Umbilical cord (tissue), 2 donors: ENCODE results near the gene MS4A4A. TPM values are rescaled to one million over a fixed set of nuclear protein-coding genes. Genes with fewer than 3 reads are reported as not detected.
"Not testable (repeated sequence)": the region's sequence is repeated elsewhere in the genome, so short reads cannot be mapped to it uniquely, and the experiment has no call there.

ENCODE experiments used
- DNase-seq: peaks from one replicate; pipeline ENCODE4 v3.0.0-alpha.2; 2015; ENCODE audit warnings: low spot score
- total RNA-seq: library from RNA; depleted of rRNA; stranded (reverse); fragments of >200 nt; gene quantifications from one replicate; pipeline ENCODE4 v1.2.3, GENCODE V29; 2014; ENCODE audit warnings: low replicate concordance; ENCODE audit not compliant: insufficient read depth

MS4A4A gene
- 11.6 TPM for total RNA-seq

DNA sequence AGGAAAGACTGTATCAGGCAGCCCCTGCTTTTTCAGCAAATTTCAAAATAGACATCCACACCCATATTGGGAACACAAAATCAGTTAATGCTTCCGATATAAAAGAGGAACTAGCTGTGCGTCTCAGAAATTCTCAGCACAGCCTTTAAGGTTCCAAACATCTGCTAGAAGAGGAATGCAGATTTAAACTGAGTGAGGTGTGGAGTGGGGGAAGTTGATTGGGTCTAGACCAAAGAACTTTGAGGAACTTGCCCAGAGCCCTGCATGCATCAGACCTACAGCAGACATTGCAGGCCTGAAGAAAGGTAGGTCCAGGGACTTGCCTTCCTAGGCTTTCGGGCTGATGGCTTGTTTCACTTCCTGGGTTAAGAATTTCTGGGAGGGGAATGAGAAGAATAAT is at the start of gene MS4A4A:
MS4A4A (plus strand) TSS at position 255 of the 400 bp plus-strand sequence; CDS start at position 265, 10 bp downstream.
- DNase-seq, result peak; percentile 42

DNA sequence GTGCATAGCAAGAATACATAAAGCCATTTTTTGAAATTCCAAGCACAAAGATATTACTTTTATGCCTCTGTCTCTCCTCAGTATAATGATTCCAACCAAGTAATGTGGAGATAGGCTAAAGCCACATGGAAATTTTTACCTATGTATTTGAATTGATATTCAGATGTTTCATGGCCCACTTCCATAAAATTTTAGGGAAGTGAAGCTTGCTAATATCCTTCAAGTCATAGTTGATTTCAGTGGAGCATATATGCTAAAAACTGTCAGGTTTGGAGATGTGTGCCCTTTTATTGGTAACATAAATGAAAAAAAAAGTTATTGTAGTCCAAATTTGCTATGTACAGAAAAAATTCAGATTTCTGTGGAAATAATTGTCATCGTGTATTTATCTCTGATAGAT is 49.8 kb upstream of the MS4A4A start:
- DNase-seq, result no peak

DNA sequence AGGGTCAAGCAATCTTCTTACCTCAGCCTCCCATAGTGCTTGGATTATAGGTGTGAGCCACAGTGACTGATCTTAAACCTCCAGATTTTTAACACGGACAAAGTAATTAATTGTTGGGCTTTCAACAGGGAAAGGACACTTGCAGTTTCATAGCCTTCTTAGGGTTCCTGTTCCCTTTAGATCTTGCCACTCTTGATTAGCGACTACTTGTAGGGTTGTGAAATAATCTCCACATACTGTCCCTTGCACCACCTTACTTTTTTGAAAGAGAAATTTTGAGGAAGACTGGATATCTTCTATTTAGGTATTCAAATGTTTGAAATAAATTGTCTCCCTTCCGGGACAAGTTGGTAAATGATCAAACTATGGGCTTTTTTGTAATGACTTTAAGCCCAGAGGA is 45.1 kb upstream of the MS4A4A start:
- no peak for DNase-seq

DNA sequence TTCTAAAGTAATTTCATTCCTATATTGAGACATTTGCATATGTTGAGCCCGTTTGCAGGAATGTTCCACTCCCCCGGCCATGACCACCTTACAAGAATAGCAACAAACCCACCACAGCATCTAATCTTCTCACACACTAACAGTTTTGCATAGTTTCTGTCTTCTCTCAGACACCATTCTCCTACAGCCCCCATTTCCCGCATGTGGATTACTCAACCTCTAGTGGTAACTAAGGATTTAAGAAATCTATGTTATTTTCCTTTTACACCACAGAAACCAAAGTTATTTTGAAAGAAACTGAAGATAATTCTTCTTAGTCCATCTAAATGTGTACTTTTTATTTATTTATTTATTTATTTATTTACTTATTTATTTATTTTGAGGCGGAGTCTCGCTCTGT is 39.8 kb upstream of the MS4A4A start:
- no peak for DNase-seq

DNA sequence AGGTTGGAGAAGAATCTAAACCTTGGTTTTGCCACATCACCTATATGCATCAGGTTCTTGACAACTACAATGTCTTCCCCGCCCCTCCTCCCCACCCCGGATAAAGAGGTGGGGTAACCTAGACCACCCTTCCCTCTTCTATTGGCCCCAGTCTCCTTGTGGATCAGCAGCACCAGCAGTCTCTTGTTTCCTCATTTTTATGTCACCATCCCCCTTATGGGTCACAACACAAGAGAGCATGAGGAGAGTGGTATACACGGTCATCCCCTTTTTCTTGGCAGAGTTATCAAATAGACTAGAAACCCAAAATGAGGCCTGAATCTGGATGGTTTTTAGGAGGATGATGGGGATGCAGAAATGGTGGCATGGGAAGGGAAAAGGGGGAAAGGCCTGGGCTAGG is 38.7 kb upstream of the MS4A4A start:
- DNase-seq, result no peak

DNA sequence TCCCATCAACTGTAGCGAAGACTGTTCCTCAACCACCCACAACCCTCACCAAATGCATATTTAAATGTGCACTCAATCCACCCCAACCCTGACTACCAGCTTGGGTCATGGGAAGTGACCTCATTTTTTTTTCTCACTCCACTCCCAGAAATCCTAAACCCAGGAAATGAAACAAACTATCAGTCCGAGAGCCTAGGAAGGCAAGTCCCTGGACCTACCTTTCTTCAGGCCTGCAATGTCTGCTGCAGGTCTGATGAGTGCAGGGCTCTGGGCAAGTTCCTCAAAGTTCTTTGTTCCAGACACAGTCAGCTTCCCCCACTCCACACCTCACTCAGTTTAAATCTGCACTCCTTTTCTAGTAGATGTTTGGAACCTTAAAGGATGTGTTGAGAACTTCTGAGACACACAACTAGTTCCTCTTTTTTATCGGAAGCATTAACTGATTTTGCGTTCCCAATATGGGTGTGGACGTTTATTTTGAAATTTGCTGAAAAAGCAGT is 37.7 kb upstream of the MS4A4A start, which contains the start of gene MS4A4E:
MS4A4E (minus strand) TSS at position 398 of the 500 bp plus-strand sequence. CDS start 13,082 bp downstream, outside the sequence.
- DNase-seq, result no peak

DNA sequence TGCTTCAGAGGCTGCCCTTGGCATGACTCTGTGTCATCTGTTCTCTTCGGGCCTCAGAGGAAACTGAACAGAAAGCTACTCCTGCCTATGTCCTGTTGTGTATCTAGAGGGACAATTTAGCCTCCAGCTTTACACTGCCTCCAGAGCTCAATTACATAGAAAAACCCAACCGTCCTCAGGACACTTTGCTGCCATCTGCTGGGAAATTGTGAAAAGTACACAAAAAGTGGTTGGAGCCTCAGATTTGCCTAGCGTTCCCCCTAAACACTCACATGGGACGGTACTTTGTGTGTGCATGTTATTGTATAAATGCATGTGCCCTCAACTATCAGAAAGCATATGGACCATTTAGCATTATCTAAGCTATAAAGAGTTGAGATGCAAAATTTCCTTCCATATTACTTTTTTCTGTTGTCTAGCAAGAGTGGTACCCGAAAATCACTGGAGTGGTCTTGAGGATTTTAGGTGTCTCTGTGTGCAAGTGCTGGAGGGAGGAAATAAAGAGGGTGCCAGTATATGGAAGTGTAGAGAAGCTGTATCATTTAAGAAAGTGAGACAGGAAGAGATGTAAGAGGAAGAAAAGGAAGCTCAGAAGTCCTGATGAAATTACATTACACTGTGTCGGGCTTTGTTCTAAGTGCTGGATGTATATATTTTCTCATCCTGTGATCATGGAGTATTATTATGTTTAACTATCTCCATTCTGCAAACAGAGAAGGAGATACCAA is 28.8 kb upstream of the MS4A4A start:
- peak; percentile 12 for DNase-seq

DNA sequence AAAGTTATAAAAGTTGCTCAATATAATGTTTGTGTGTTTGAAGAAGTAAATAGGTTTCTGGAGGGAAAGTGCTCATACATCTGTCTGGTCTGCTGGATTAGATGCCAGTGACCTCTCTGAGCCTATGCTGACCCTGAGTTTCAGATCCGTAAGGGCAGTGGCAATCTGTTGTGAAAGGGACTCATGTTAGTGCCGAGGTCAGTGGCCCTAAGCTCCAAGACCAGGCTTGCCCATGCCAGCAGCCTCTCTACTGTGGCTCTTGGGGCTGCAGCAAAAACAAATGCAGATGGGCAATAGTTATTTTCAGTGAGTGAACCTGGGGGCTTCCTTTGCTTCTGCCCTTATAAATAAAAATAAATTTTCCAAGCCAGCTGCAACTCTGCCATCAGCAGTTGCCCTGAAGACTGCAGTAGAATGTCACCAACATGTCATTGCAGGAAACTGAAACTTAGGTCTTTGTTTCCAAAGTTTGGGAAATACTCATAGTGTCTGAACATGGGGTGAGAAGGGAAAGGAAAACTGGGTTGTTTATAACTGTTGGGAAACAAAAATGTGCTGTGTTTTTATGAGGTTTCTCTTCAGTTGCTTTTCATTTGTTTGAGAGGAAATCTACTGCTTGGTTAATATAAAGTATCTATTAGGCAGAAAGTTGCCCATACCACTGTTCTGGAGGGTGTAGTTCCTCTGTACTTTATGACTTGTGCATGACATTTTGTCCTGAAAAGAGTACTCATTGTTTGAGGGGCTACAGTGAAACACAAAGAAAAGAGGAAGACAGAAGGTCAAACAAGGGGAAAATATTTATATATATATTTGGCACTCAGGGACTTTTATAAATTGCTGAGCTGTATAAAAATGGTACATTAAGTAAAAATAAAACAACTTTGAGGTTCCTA is 28.0 kb upstream of the MS4A4A start:
- no peak for DNase-seq

DNA sequence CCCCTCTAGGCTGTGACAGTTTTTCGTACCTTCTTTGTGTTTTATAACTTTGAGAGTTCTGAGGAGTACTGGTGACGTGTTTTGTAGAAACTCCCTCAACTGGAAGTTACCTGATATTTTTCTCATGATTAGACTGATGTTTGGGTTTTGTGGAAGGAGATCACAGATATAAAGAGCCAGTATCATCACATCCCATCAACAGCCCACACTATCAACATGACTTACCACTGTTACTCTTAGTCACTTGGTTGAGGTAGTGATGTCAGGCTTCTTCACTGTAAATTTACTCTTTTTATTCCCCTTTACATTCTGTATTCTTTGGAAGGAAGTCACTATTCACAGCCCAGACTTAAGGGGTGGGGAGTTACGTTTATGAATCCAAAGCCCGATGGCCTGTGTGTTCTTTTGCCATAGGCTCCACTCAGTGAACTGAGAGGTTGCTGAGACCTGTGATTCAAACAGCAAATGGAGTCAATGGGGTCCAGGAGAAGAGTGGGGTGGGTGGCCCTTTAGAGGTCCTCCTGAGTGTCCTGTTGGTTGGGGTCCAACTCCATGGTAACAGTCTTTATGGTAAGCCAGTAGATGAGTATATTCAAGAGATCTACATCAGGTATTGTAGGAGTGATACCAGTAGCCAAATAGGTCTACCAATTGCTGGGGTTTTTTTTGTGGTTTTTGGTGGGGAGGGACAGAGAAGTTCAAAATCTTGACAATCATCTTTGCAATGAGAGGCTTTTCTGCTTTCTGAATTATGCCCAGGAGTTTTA is 22.3 kb upstream of the MS4A4A start:
- no peak for DNase-seq

DNA sequence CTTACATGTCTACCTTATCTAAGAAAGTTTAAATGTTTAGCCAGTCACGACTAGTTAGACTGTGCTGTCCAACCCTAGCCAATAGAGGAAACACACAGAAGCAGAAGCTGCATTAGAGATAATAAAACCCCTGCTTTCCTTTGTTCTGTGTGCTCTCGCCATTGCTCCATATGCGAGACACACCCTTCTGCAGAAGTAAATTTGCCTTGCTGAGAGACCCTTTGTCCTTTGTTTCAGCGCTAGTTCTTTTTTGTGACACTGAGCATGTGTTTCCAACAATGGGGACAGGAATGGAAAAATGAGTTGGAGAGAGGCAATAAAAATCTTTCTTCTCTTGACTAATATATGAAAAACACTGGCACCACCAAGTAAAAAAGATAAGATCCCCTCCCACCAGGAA is 19.5 kb upstream of the MS4A4A start:
- no peak for DNase-seq

DNA sequence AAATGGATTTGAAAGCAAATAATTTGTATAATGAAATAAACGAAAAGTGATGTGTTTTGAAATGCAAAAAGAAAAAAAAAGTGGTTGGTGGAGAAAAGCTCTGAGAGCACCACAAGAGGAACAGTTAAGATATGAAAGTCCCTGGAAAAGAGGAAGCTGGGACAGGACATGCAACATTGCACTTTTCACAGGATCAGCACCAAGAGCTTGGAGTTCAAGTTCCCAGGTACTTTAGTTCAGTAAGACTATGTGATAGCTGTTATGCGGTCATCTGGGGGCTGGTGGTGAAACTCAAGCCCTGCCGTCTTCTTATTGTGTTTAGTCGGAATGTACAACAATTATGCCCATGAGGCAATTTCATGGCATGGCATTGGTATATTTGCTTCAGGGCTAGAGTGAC is 17.1 kb upstream of the MS4A4A start:
- DNase-seq, result peak; percentile 24

DNA sequence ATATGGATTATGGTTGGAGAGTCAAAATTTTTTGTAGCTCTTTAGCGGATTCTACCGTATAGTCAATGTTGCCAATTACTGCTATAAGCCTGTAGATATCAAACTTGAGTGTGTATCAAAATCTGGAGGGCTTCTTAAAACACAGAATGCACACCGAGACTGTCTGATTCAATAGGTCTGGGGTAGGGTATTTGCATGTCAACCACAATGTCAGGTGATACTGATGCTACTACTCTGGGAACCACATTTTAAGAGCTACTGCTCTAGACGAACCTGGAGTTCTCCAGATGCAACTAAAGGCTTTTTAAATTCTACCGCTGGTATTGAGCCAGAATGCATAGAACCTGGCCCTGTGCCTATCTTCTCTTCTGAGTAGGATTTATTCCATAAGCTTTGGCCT is 15.8 kb upstream of the MS4A4A start:
- no peak for DNase-seq

DNA sequence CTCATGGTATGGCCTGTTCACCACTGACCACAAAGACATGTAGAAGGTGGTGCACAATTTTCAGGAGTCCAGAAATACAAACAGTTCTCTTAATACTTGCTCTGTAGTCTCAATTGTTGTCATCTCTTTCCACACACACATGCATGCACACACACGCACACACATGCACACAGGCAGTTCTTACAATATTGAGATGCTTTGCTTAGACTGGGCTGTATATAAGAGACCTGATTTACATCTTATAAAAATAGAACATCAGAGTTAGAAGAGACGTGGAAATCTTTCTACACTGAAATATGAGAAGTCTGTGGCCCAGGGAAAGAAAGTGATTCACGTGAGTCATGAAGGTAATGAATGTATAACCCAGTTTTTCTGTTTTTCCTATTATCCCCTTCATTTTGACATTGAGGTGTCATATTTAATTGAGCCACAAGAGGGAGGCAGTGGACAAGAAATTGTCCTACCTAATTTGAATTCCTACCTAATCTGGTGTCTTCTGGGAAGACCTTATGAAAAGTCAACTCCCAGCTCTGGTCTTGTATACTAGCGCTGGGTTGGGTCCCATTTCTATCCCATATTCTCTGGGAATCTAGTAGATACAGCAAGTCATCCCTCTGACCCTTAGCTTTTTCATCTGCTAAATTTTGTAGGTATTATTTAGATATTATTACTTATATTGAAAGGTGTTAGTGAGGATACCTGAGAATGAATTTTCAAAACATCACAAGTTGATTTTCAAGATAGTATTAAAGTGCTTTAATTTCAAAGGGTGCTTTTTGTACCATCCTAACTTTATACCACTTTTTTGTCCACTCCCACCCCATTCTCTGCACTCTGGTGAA is 14.9 kb upstream of the MS4A4A start:
- DNase-seq, result peak; percentile 33

DNA sequence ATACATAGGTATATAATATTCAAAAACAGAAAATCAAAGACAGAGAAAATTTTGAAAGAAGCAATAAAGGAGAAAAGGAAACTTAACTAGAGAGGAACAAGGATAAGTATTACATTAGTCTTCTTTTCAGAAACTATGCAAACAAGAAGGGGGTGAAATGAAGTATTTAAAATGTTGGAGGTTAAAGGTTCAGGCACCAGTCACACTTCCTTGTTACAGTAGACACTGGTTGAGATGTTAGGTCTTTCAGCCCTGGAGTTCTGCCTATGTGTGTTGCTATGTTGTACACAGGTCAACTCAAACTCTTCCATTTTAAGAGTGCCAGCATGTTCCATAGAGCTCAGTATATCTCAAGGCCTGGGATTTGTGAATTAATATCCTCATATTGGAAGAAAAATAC is 6.0 kb upstream of the MS4A4A start:
- DNase-seq, result no peak

DNA sequence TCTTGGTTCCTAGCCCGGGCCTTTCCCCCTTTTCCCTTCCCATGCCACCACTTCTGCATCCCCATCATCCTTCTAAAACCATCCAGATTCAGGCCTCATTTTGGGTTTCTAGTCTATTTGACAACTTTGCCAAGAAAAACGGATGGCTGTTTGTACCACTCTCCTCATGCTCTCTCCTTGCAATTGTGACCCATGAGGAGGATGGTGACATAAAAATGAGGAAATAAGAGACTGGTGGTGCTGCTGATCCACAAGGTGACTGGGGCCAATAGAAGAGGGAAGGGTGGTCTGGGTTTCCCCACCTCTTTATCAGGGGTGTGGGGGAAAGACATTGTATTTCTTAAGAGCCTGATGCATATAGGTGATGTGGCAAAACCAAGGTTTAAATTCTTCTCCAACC is 1.0 kb downstream of the MS4A4A start:
- DNase-seq, result no peak

DNA sequence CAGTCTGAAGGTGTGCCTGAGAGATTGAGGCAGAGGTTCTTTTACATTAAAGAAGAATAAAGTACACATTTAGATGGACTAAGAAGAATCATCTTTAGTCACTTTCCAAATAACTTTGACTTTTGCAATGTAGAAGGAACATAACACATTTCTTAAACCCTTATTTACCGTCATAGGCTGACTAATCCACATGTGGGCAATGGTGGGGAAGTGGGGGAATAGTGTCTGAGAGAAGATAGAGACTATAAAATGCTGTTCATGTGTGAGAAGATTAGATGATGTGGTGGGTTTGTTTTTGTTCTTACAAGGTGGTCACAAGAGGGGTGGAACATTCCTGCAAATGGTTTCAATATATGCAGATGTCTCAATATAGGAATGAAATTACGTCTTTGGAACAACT is 1.8 kb downstream of the MS4A4A start:
- DNase-seq, result no peak

DNA sequence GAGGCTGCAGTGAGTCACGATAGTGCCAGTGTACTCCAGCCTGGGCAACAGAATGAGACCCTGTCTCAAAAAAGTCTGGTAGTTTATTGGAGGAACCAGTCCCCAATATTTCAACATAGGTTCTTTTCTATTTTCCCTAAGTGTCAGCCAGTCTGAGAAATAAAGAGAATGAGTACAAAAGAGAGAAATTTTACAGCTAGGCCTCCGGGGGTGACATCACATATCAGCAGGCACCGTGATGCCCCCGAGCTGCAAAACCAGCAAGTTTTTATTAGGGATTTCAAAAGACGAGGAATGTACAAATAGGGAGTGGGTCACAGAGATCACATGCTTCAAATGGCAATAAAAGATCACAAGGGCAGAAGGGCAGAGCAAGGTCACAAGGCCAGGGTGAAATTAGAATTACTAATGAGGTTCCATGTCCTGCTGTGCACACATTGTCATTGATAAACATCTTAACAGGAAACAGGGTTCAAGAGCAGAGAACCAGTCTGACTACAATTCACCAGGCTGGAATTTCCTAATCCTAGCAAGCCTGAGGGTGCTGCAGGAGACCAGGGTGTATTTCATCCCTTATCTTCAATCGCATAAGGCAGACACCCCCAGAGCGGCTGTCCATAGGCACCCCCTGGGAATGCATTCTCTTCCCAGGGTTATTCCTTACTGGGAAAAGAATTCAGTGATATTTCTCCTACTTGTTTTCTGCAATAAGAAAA is 5.1 kb downstream of the MS4A4A start:
- DNase-seq, result not testable (repeated sequence)

DNA sequence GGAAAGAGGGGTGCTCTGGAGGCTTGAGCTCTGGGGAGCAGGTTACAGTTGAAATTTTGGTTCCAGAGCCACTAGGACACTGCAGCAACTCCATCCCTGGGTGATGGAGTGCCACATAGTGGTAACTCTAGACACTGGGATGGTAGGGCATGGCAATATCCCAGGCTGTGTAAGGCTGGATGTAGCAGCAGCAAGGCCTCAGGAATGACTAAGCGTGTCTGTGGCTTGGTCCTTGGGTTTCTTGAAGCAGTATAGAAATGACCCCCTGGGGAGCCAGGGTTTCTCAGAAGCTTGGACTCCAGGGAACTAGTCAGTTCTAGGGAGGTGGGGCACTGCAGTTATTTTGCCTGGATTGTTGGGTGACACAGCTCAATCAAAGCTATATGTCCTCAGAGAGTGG is 8.1 kb downstream of the MS4A4A start:
- no peak for DNase-seq

DNA sequence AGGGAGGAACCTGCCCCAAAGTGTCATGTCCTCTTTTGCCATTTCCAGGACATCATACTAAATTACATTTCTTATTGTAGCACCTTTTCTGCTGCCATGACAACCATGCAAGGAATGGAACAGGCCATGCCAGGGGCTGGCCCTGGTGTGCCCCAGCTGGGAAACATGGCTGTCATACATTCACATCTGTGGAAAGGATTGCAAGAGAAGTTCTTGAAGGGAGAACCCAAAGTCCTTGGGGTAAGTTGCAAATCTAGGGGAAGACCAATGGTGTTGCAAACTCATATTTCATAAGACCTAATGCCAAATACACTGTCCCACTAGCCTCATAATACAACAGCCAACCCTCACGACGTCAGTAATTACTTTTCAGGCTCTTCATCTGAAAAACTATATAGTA is 11.7 kb downstream of the MS4A4A start:
- DNase-seq, result no peak

DNA sequence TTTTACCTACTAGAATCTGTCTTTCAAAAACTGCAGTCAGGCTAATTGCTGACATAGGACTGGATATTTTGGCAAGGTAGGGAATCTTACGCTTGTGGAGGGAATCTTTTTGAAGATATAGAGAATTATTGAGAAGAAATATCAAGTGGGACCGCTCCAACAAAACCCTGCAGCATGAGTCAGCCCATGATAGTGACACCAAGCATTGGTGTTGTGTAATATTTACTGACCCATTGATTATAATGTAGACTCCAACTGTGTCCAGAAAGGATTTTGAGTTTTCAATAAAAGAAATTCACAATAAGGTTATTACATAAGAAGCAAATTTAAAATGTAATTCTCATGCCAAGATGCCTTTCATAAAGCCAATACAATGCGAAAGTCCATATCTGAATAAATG is 20.7 kb downstream of the MS4A4A start:
- DNase-seq, result no peak
